SU-DHL-6 (cell line): ENCODE results near the gene MYO7B.

Experiments used
- H2AFZ ChIP-seq: fragments of 200-600 bp; sonication (generic); 2 replicates; pipeline ENCODE4 v1.6.1; 2014; ENCODE audit warnings: low read depth, mild to moderate bottlenecking, moderate library complexity, mixed read lengths, antibody characterized with exemption, low read length; ENCODE audit not compliant: severe bottlenecking
- H3F3A ChIP-seq: fragments of 200-600 bp; shearing (Covaris generic); 2 replicates; pipeline ENCODE4 v1.6.0; 2016; ENCODE audit warnings: antibody characterized with exemption, mild to moderate bottlenecking; ENCODE audit not compliant: insufficient read depth
- H3K27ac ChIP-seq: fragments of 200-600 bp; sonication (generic); 2 replicates; pipeline ENCODE4 v1.5.1; 2016; ENCODE audit warnings: low read depth, mild to moderate bottlenecking, low read length, moderate library complexity, mixed read lengths
- H3K27me3 ChIP-seq: fragments of 200-600 bp; sonication (generic), shearing (Covaris generic); 2 replicates; pipeline ENCODE4 v1.6.0; 2014; ENCODE audit warnings: mild to moderate bottlenecking, low read length
- H3K36me3 ChIP-seq: fragments of 200-600 bp; sonication (generic); 2 replicates; pipeline ENCODE4 v1.6.1; 2014; ENCODE audit warnings: mild to moderate bottlenecking, low read length, mixed read lengths
- H3K4me2 ChIP-seq: fragments of 300-600, 200-600 bp; shearing (Covaris generic), sonication (generic); 2 replicates; pipeline ENCODE4 v1.6.0; 2014; ENCODE audit warnings: low read length, low read depth, mild to moderate bottlenecking; ENCODE audit not compliant: poor library complexity, severe bottlenecking
- H3K4me3 ChIP-seq: fragments of 200-600 bp; sonication (generic); 2 replicates; pipeline ENCODE4 v1.5.1; 2014; ENCODE audit warnings: antibody characterized with exemption, low read length, mild to moderate bottlenecking, mixed read lengths; ENCODE audit not compliant: insufficient read depth, poor library complexity, severe bottlenecking
- H3K79me2 ChIP-seq: fragments of 200-600 bp; sonication (generic); 2 replicates; pipeline ENCODE4 v1.6.1; 2014; ENCODE audit warnings: mild to moderate bottlenecking, low read length, moderate library complexity; ENCODE audit not compliant: insufficient read depth
- H3K9ac ChIP-seq: fragments of 200-600 bp; sonication (generic); 2 replicates; pipeline ENCODE4 v1.7.0; 2014; ENCODE audit warnings: mild to moderate bottlenecking, low read length
- H3K9me2 ChIP-seq: fragments of 200-600 bp; sonication (generic); replicated peaks from 2 replicates; pipeline ENCODE4 v1.6.1; 2014; ENCODE audit warnings: low read length; ENCODE audit not compliant: insufficient read depth
- H3K9me3 ChIP-seq: fragments of 200-600 bp; sonication (generic); 2 replicates; pipeline ENCODE4 v1.6.1; 2014; ENCODE audit warnings: low read length, mixed read lengths; ENCODE audit not compliant: insufficient read depth
- H4K20me1 ChIP-seq: fragments of 200-600 bp; sonication (generic); 2 replicates; pipeline ENCODE4 v1.6.1; 2014; ENCODE audit warnings: low read depth, mild to moderate bottlenecking, antibody characterized with exemption, low read length, moderate library complexity, mixed read lengths
- CTCF ChIP-seq: fragments of 200-600 bp; sonication (generic); IDR thresholded peaks from one replicate; pipeline ENCODE4 v1.5.1; 2017; ENCODE audit warnings: antibody characterized with exemption, mild to moderate bottlenecking, low read length, moderate library complexity; ENCODE audit not compliant: insufficient read depth, poor library complexity, severe bottlenecking
- EZH2phosphoT487 ChIP-seq: fragments of 200-600 bp; sonication (generic), shearing (Covaris generic); conservative IDR thresholded peaks from 2 replicates; pipeline ENCODE4 v1.6.1; 2018; ENCODE audit warnings: mild to moderate bottlenecking, antibody characterized with exemption, low read length, moderate library complexity, mixed read lengths

Gene MYO7B

GRCh38 chr2:127647242-127648190, 112.0 kb downstream of the MYO7B start:
- Histone ChIP-seq H3K79me2 (no peaks in the 10 kb centered on the region), H3K9me3 (no peaks in the 10 kb centered on the region), H3K4me3 (no peak overlapping the region), H3F3A (no peaks in the 10 kb centered on the region), H3K9me2 (no peaks in the 10 kb centered on the region), H3K27me3 (no peaks in the 10 kb centered on the region), H3K36me3 (no peaks in the 10 kb centered on the region), H4K20me1 (no peaks in the 10 kb centered on the region), H3K27ac (no peak overlapping the region), H2AFZ (no peak overlapping the region), H3K9ac (no peak overlapping the region), H3K4me2 (no peak overlapping the region)
- no peak for TF ChIP-seq EZH2phosphoT487
- no peak for TF ChIP-seq CTCF

- H3K27me3 ChIP-seq: no peaks in the 10 kb centered on the region
- no peak overlapping the region for H3K27ac ChIP-seq
- H3K36me3 ChIP-seq: no peaks in the 10 kb centered on the region
- H3K79me2 ChIP-seq: no peaks in the 10 kb centered on the region
- H3K9me3 ChIP-seq: no peaks in the 10 kb centered on the region
- no peak overlapping the region for H3K4me3 ChIP-seq
- H4K20me1 ChIP-seq: no peaks in the 10 kb centered on the region
- no peaks in the 10 kb centered on the region for H3F3A ChIP-seq
- TF ChIP-seq EZH2phosphoT487 (no peak), CTCF (no peak)
- H3K9me2 ChIP-seq: no peaks in the 10 kb centered on the region
- no peak overlapping the region for H3K4me2 ChIP-seq
- no peak overlapping the region for H3K9ac ChIP-seq
- H2AFZ ChIP-seq: no peak overlapping the region
Measured at GRCh38 chr2:127648321-127648720, 112.8 kb downstream of the MYO7B start.

- Histone ChIP-seq H3K36me3 (no peaks in the 10 kb centered on the region), H4K20me1 (no peaks in the 10 kb centered on the region), H3K9me3 (no peaks in the 10 kb centered on the region), H3K4me3 (no peak overlapping the region), H3K4me2 (no peak overlapping the region), H3K79me2 (no peaks in the 10 kb centered on the region), H3K9ac (no peak overlapping the region), H3K27ac (no peak overlapping the region), H3K27me3 (no peaks in the 10 kb centered on the region), H3K9me2 (no peaks in the 10 kb centered on the region), H2AFZ (no peak overlapping the region), H3F3A (no peaks in the 10 kb centered on the region)
- no peak for TF ChIP-seq EZH2phosphoT487
- TF ChIP-seq CTCF: no peak
Measured at GRCh38 chr2:127649100-127649611, 113.7 kb downstream of the MYO7B start.
